Measurements from ENCODE around the gene KRTAP9-2.
"Not testable (repeated sequence)": the region's sequence is repeated elsewhere in the genome, so short reads cannot be mapped to it uniquely, and the experiment has no call there.

Gene KRTAP9-2

GRCh38 chr17:41263212-41263611, 36.8 kb downstream of the KRTAP9-2 start:
- Histone ChIP-seq H3K4me1 (ENCODE audit: low read depth, poor library complexity, severe bottlenecking) (no peaks in the 10 kb centered on the region), H3K79me2 (ENCODE audit: insufficient read depth, low read depth) (no peaks in the 10 kb centered on the region), H3K27me3 (ENCODE audit: insufficient read depth, low read depth) (no peaks in the 10 kb centered on the region), H3K27ac (no peak overlapping the region), H3K4me3 (IDR thresholded peaks at IDR 0.05; ENCODE audit: insufficient read depth, low read depth, low read length) (no peak overlapping the region), H3K9ac (no peak overlapping the region), H2AFZ (ENCODE audit: low read depth) (no peak overlapping the region), H3K36me3 (ENCODE audit: insufficient read depth) (no peaks in the 10 kb centered on the region), H3K4me2 (no peak overlapping the region), H4K20me1 (ENCODE audit: insufficient read depth) (no peaks in the 10 kb centered on the region)
- TF ChIP-seq CTCF (conservative IDR thresholded peaks at IDR 0.05; ENCODE audit: low read depth, low read length) = no peak

- no peaks in the 10 kb centered on the region for H3K27me3 ChIP-seq (ENCODE audit: insufficient read depth, low read depth)
- H3K4me3 ChIP-seq (IDR thresholded peaks at IDR 0.05; ENCODE audit: insufficient read depth, low read depth, low read length) = no peak overlapping the region
- no peak overlapping the region for H3K27ac ChIP-seq
- no peak overlapping the region for H2AFZ ChIP-seq (ENCODE audit: low read depth)
- H3K79me2 ChIP-seq (ENCODE audit: insufficient read depth, low read depth) = no peaks in the 10 kb centered on the region
- no peaks in the 10 kb centered on the region for H4K20me1 ChIP-seq (ENCODE audit: insufficient read depth)
- TF ChIP-seq CTCF (conservative IDR thresholded peaks at IDR 0.05; ENCODE audit: low read depth, low read length) = no peak
- H3K36me3 ChIP-seq (ENCODE audit: insufficient read depth) = no peaks in the 10 kb centered on the region
- H3K4me2 ChIP-seq = no peak overlapping the region
- no peak overlapping the region for H3K9ac ChIP-seq
- no peaks in the 10 kb centered on the region for H3K4me1 ChIP-seq (ENCODE audit: low read depth, poor library complexity, severe bottlenecking)
Observed at GRCh38 chr17:41264599-41264998, 38.2 kb downstream of the KRTAP9-2 start.

- Histone ChIP-seq H3K27me3 (ENCODE audit: insufficient read depth, low read depth) (no peaks in the 10 kb centered on the region), H3K9ac (no peak within 1 kb of the TSS), H3K27ac (no peak within 1 kb of the TSS), H3K4me2 (no peak within 1 kb of the TSS), H2AFZ (ENCODE audit: low read depth) (no peak within 1 kb of the TSS), H3K79me2 (ENCODE audit: insufficient read depth, low read depth) (no peaks in the 10 kb centered on the region), H3K36me3 (ENCODE audit: insufficient read depth) (no peaks in the 10 kb centered on the region), H4K20me1 (ENCODE audit: insufficient read depth) (no peaks in the 10 kb centered on the region), H3K4me3 (IDR thresholded peaks at IDR 0.05; ENCODE audit: insufficient read depth, low read depth, low read length) (no peak within 1 kb of the TSS), H3K4me1 (ENCODE audit: low read depth, poor library complexity, severe bottlenecking) (no peaks in the 10 kb centered on the region)
- TF ChIP-seq CTCF (conservative IDR thresholded peaks at IDR 0.05; ENCODE audit: low read depth, low read length) = no peak
Observed at GRCh38 chr17:41265078-41265477, 38.6 kb downstream of the KRTAP9-2 start, which contains the start of gene KRTAP9-6. Gene KRTAP9-6 (plus strand): TSS chr17:41265378. CDS start chr17:41265378, 0 bp downstream.

- no peaks in the 10 kb centered on the region for H3K27me3 ChIP-seq (ENCODE audit: insufficient read depth, low read depth)
- no peak overlapping the region for H3K4me3 ChIP-seq (IDR thresholded peaks at IDR 0.05; ENCODE audit: insufficient read depth, low read depth, low read length)
- no peak for TF ChIP-seq CTCF (conservative IDR thresholded peaks at IDR 0.05; ENCODE audit: low read depth, low read length)
- H3K4me2 ChIP-seq = no peak overlapping the region
- no peaks in the 10 kb centered on the region for H3K4me1 ChIP-seq (ENCODE audit: low read depth, poor library complexity, severe bottlenecking)
- H3K9ac ChIP-seq = no peak overlapping the region
- H3K27ac ChIP-seq = no peak overlapping the region
- no peak overlapping the region for H2AFZ ChIP-seq (ENCODE audit: low read depth)
- no peaks in the 10 kb centered on the region for H3K79me2 ChIP-seq (ENCODE audit: insufficient read depth, low read depth)
- H4K20me1 ChIP-seq (ENCODE audit: insufficient read depth) = no peaks in the 10 kb centered on the region
- H3K36me3 ChIP-seq (ENCODE audit: insufficient read depth) = no peaks in the 10 kb centered on the region
Observed at GRCh38 chr17:41267711-41268110, 41.3 kb downstream of the KRTAP9-2 start.

GRCh38 chr17:41271323-41271722, 44.9 kb downstream of the KRTAP9-2 start:
- H4K20me1 ChIP-seq (ENCODE audit: insufficient read depth); H3K4me1 ChIP-seq (ENCODE audit: low read depth, poor library complexity, severe bottlenecking); H2AFZ ChIP-seq (ENCODE audit: low read depth): not testable (repeated sequence)

More at GRCh38 chr17:41271323-41271722, 44.9 kb downstream of the KRTAP9-2 start:
- not testable (repeated sequence) for H3K4me2 ChIP-seq; H3K9ac ChIP-seq; H3K36me3 ChIP-seq (ENCODE audit: insufficient read depth); H3K27me3 ChIP-seq (ENCODE audit: insufficient read depth, low read depth); H3K4me3 ChIP-seq (IDR thresholded peaks at IDR 0.05; ENCODE audit: insufficient read depth, low read depth, low read length); H3K79me2 ChIP-seq (ENCODE audit: insufficient read depth, low read depth); H3K27ac ChIP-seq
